ENCODE results near the gene KLHL22. TPM values are rescaled to one million over a fixed set of nuclear protein-coding genes. Genes with fewer than 3 reads are reported as not detected.
A peak's percentile ranks its signal among the peaks of the same experiment; 100 is the strongest.
"Not testable (repeated sequence)": the region's sequence is repeated elsewhere in the genome, so short reads cannot be mapped to it uniquely, and the experiment has no call there.

The KLHL22 gene
- polyA plus RNA-seq, 1 experiment = 30.2 TPM

GRCh38 chr22:20507253-20508066 lies 11.9 kb upstream of the KLHL22 start, which contains the start of gene MED15:
Gene MED15 (plus strand): TSS chr22:20507610. CDS start chr22:20507679, 69 bp downstream.
- ChIA-PET CTCF (interaction anchor here (1.4 to 1.5 kb wide), 2 partner anchors 61 to 89 kb away, joined by 5 to 8 read pairs; no protein-coding TSS in a partner anchor), POLR2A (interaction anchor here (0.9 to 2.2 kb wide), 7 partner anchors 16 to 62 kb away, joined by 3 to 14 read pairs (median 7); no protein-coding TSS in a partner anchor)
- peak within 1 kb of the TSS; percentile 97 for H3K27ac ChIP-seq (ENCODE audit: low read depth, low read length)
- H3K27me3 ChIP-seq (ENCODE audit: control insufficient read depth, insufficient read depth, low read length) = no peaks in the 10 kb centered on the region
- peak within 1 kb of the TSS; percentile 97 for H3K4me3 ChIP-seq (ENCODE audit: low read depth, low read length)
- H3K9me3 ChIP-seq (ENCODE audit: control insufficient read depth, insufficient read depth, low read length) = no peaks in the 10 kb centered on the region; the same call in 1 of the 2 replicates
- no peak for TF ChIP-seq CTCF (IDR thresholded peaks at IDR 0.05; ENCODE audit: low read depth, low read length)
- DNase-seq (ENCODE audit: low read depth, low spot score) = peak; percentile 65

GRCh38 chr22:20506543-20507252 lies 11.1 kb upstream of the KLHL22 start:
- no peak for TF ChIP-seq CTCF (IDR thresholded peaks at IDR 0.05; ENCODE audit: low read depth, low read length)
- no peak for DNase-seq (ENCODE audit: low read depth, low spot score)
- peak overlapping the region; percentile 97 for H3K4me3 ChIP-seq (ENCODE audit: low read depth, low read length)
- H3K27me3 ChIP-seq (ENCODE audit: control insufficient read depth, insufficient read depth, low read length) = no peaks in the 10 kb centered on the region
- POLR2A ChIA-PET = interaction anchor here (1.5 to 1.8 kb wide), 2 partner anchors 19 to 24 kb away, joined by 7 to 13 read pairs; no protein-coding TSS in a partner anchor
- no peaks in the 10 kb centered on the region; the same call in 1 of the 2 replicates for H3K9me3 ChIP-seq (ENCODE audit: control insufficient read depth, insufficient read depth, low read length)
- CTCF ChIA-PET = no interaction called here
- no peak overlapping the region for H3K27ac ChIP-seq (ENCODE audit: low read depth, low read length)

- H3K4me3 ChIP-seq (ENCODE audit: low read depth, low read length); POLR2A ChIA-PET; DNase-seq (ENCODE audit: low read depth, low spot score); H3K9me3 ChIP-seq (ENCODE audit: control insufficient read depth, insufficient read depth, low read length); H3K27me3 ChIP-seq (ENCODE audit: control insufficient read depth, insufficient read depth, low read length); H3K27ac ChIP-seq (ENCODE audit: low read depth, low read length): not testable (repeated sequence)
- CTCF ChIA-PET = interaction anchor here (1.0 kb wide), 1 partner anchor 60 kb away, joined by 3 read pairs; no protein-coding TSS in a partner anchor
Observed at GRCh38 chr22:20504293-20504922, 8.8 kb upstream of the KLHL22 start.

- POLR2A ChIA-PET = no interaction called here
- Histone ChIP-seq H3K9me3 (ENCODE audit: control insufficient read depth, insufficient read depth, low read length) (no peaks in the 10 kb centered on the region; the same call in 1 of the 2 replicates), H3K27ac (ENCODE audit: low read depth, low read length) (no peak overlapping the region), H3K27me3 (ENCODE audit: control insufficient read depth, insufficient read depth, low read length) (no peaks in the 10 kb centered on the region), H3K4me3 (ENCODE audit: low read depth, low read length) (no peak overlapping the region)
- no peak for DNase-seq (ENCODE audit: low read depth, low spot score)
- CTCF ChIA-PET = interaction anchor here (0.7 to 1.0 kb wide), 2 partner anchors 61 to 102 kb away, joined by 3 read pairs; no protein-coding TSS in a partner anchor
- TF ChIP-seq CTCF (IDR thresholded peaks at IDR 0.05; ENCODE audit: low read depth, low read length) = no peak
Observed at GRCh38 chr22:20503816-20504215, 8.2 kb upstream of the KLHL22 start.

GRCh38 chr22:20499769-20500168 lies 4.2 kb upstream of the KLHL22 start:
- ChIA-PET CTCF (interaction anchor here (0.7 kb wide), 1 partner anchor 242 kb away, joined by 4 read pairs; no protein-coding TSS in a partner anchor), POLR2A (no interaction called here)
- H3K27ac ChIP-seq (ENCODE audit: low read depth, low read length) = no peak overlapping the region
- no peak for TF ChIP-seq CTCF (IDR thresholded peaks at IDR 0.05; ENCODE audit: low read depth, low read length)
- no peak overlapping the region for H3K4me3 ChIP-seq (ENCODE audit: low read depth, low read length)
- H3K27me3 ChIP-seq (ENCODE audit: control insufficient read depth, insufficient read depth, low read length) = no peaks in the 10 kb centered on the region
- DNase-seq (ENCODE audit: low read depth, low spot score) = no peak
- no peaks in the 10 kb centered on the region for H3K9me3 ChIP-seq (ENCODE audit: control insufficient read depth, insufficient read depth, low read length)

Measured in AG04450 (cell line).